SK-N-SH (cell line): ENCODE data around the gene UBE2E3. TPM values are rescaled to one million over a fixed set of nuclear protein-coding genes. Genes with fewer than 3 reads are reported as not detected.

Source experiments
- CTCF ChIA-PET: fragments of 300-600, 350-600 bp; formaldehyde crosslinking; extraction: SDS; loops from one replicate; lab custom pipeline; 2021; lab: Yijun Ruan, JAX
- POLR2A ChIA-PET: fragments of 350-600 bp; sonication (Branson Sonifier 250); formaldehyde crosslinking; extraction: SDS; loops from one replicate; lab custom pipeline; 2020; ENCODE audit warnings: antibody characterized with exemption, inconsistent platforms; lab: Yijun Ruan, JAX
- DNase-seq: peaks from one replicate; pipeline ENCODE4 v3.0.0; 2012
- H2AFZ ChIP-seq: fragments of 200-600 bp; sonication (generic); 2 replicates; pipeline ENCODE4 v1.8.1; 2016; ENCODE audit warnings: antibody characterized with exemption, mild to moderate bottlenecking, low read depth
- H3F3A ChIP-seq: fragments of 200-600 bp; sonication (generic); replicated peaks from 2 replicates; pipeline ENCODE3; 2016; ENCODE audit warnings: antibody characterized with exemption, mild to moderate bottlenecking; ENCODE audit not compliant: insufficient read depth
- H3K27ac ChIP-seq, 2 experiments: fragments of 200-500 bp in 1 of 2; fragments of 200-600 bp in 1 of 2; sonication (Bioruptor generic) in 1 of 2; sonication (generic), shearing (Covaris generic) in 1 of 2; 2 replicates each; pipeline versions ENCODE4 v1.5.1 to v1.6.1; 2014 to 2016; ENCODE audit warnings: low read depth in 2 of 2, inconsistent platforms in 1 of 2, low read length in 1 of 2, mild to moderate bottlenecking in 1 of 2, mixed read lengths in 1 of 2
- H3K27me3 ChIP-seq: fragments of 200-600 bp; sonication (generic), shearing (Covaris generic); 2 replicates; pipeline ENCODE4 v1.6.1; 2016; ENCODE audit warnings: mixed run types; ENCODE audit not compliant: insufficient read depth
- H3K36me3 ChIP-seq, 2 experiments: fragments of 200-500 bp in 1 of 2; fragments of 200-600 bp in 1 of 2; sonication (Bioruptor generic) in 1 of 2; sonication (generic) in 1 of 2; replicated peaks in 1 of 2; 2 replicates each; pipeline versions ENCODE3 to v1.5.1; 2014 to 2016; ENCODE audit warnings: low read length in 1 of 2, mild to moderate bottlenecking in 1 of 2; ENCODE audit not compliant: insufficient read depth in 2 of 2, control insufficient read depth in 1 of 2
- H3K4me1 ChIP-seq, 2 experiments: fragments of 200-500 bp in 1 of 2; fragments of 200-600 bp in 1 of 2; sonication (Bioruptor generic) in 1 of 2; sonication (generic), shearing (Covaris generic) in 1 of 2; 2 replicates each; pipeline versions ENCODE4 v1.5.1 to v1.6.1; 2014 to 2016; ENCODE audit warnings: low read depth in 1 of 2, low read length in 1 of 2, mixed run types in 1 of 2; ENCODE audit not compliant: insufficient read depth in 2 of 2, control insufficient read depth in 1 of 2
- H3K4me2 ChIP-seq: fragments of 200-600 bp; sonication (generic), shearing (Covaris generic); 2 replicates; pipeline ENCODE4 v1.6.1; 2017; ENCODE audit warnings: mixed run types
- H3K4me3 ChIP-seq, 2 experiments: fragments of 200-500 bp in 1 of 2; fragments of 200-600 bp in 1 of 2; sonication (Bioruptor generic) in 1 of 2; sonication (generic), shearing (Covaris generic) in 1 of 2; 2 replicates each; pipeline versions ENCODE4 v1.5.1 to v1.8.1; 2014 to 2016; ENCODE audit warnings: low read depth in 2 of 2, inconsistent platforms in 1 of 2, low read length in 1 of 2, mild to moderate bottlenecking in 1 of 2, mixed read lengths in 1 of 2, moderate library complexity in 1 of 2
- H3K79me2 ChIP-seq: fragments of 200-600 bp; sonication (generic); 2 replicates; pipeline ENCODE4 v1.8.1; 2017; ENCODE audit warnings: mild to moderate bottlenecking; ENCODE audit not compliant: insufficient read depth
- H3K9ac ChIP-seq: fragments of 200-600 bp; sonication (generic); 2 replicates; pipeline ENCODE4 v1.6.1; 2017; ENCODE audit warnings: mixed run types
- H3K9me2 ChIP-seq: fragments of 200-600 bp; sonication (generic); 2 replicates; pipeline ENCODE4 v1.6.1; 2017; ENCODE audit warnings: mixed run types
- H3K9me3 ChIP-seq: fragments of 200-600 bp; sonication (generic); 2 replicates; pipeline ENCODE4 v1.6.1; 2017; ENCODE audit warnings: mixed run types, mild to moderate bottlenecking, moderate library complexity
- H4K20me1 ChIP-seq: fragments of 200-600 bp; sonication (generic); 2 replicates; pipeline ENCODE4 v1.6.1; 2017; ENCODE audit warnings: mild to moderate bottlenecking, mixed run types; ENCODE audit not compliant: insufficient read depth
- CHD2 ChIP-seq: fragments of 150-350 bp; IDR thresholded peaks from 2 replicates; pipeline ENCODE4 v1.6.1; 2018; ENCODE audit warnings: low read length; ENCODE audit not compliant: partially characterized antibody
- GATA2 ChIP-seq: sonication (generic); formaldehyde crosslinking; IDR thresholded peaks from 2 replicates; pipeline ENCODE4 v1.5.0; 2020; ENCODE audit warnings: mild to moderate bottlenecking, missing genetic modification reagents
- MXI1 ChIP-seq: IDR thresholded peaks from 2 replicates; pipeline ENCODE4 v1.6.1; 2012; ENCODE audit warnings: mild to moderate bottlenecking, low read depth, low read length, improper control_type of control experiment
- NRF1 ChIP-seq: IDR thresholded peaks from 2 replicates; pipeline ENCODE4 v1.6.1; 2012; ENCODE audit warnings: low read depth, mild to moderate bottlenecking, low read length
- POLR2AphosphoS5 ChIP-seq: IDR thresholded peaks from 2 replicates; pipeline ENCODE4 v1.6.1; 2012; ENCODE audit warnings: low read depth, low read length
- RCOR1 ChIP-seq: fragments of 150-350 bp; IDR thresholded peaks from 2 replicates; pipeline ENCODE4 v1.6.1; 2017; ENCODE audit warnings: antibody characterized with exemption, low read length
- SIN3A ChIP-seq: IDR thresholded peaks from 2 replicates; pipeline ENCODE4 v1.6.1; 2012; ENCODE audit warnings: low read depth, mild to moderate bottlenecking, low read length, moderate library complexity, borderline replicate concordance
- TAF1 ChIP-seq: IDR thresholded peaks from 2 replicates; pipeline ENCODE4 v1.6.1; 2012; ENCODE audit warnings: low read depth, mild to moderate bottlenecking, low read length, moderate library complexity, borderline replicate concordance
- TEAD4 ChIP-seq: IDR thresholded peaks from 2 replicates; pipeline ENCODE4 v1.4.0; 2012; ENCODE audit warnings: mild to moderate bottlenecking, borderline replicate concordance; ENCODE audit not compliant: insufficient read depth
- YY1 ChIP-seq: IDR thresholded peaks from 2 replicates; pipeline ENCODE4 v1.4.0; 2012; ENCODE audit warnings: low read depth, mild to moderate bottlenecking
- WGBS: methylation state at CpG from one replicate; pipeline ENCODE4 v1.1.6; 2017; ENCODE audit warnings: low lambda C conversion rate; 5-methylcytosine and 5-hydroxymethylcytosine counted together
- polyA plus RNA-seq, 3 experiments: library from polyadenylated mRNA; depleted of rRNA; stranded (reverse); fragments of >200 nt; gene quantifications; 2 replicates each; pipeline ENCODE4 v1.2.3, GENCODE V29; 2012
- TF ChIP-seq, protein P1 (sequence below): IDR thresholded peaks from 2 replicates; pipeline ENCODE4; 2012
- TF ChIP-seq, protein P2 (sequence below): fragments of 150-350 bp; IDR thresholded peaks from 2 replicates; pipeline ENCODE4 v1.6.1; 2016; ENCODE audit warnings: mild to moderate bottlenecking, low read depth, low read length
- TF ChIP-seq, protein P3 (sequence below): IDR thresholded peaks from 2 replicates; pipeline ENCODE4 v1.6.1; 2012; ENCODE audit warnings: mild to moderate bottlenecking, low read depth, low read length, moderate library complexity
- TF ChIP-seq, protein P4 (sequence below): fragments of 150-350 bp; IDR thresholded peaks from 2 replicates; pipeline ENCODE4 v1.6.1; 2017; ENCODE audit warnings: antibody characterized with exemption, low read length, low read depth, borderline replicate concordance
- TF ChIP-seq, protein P5 (sequence below): IDR thresholded peaks from 2 replicates; pipeline ENCODE4 v1.4.0; 2012; ENCODE audit warnings: low read depth, borderline replicate concordance
- TF ChIP-seq, protein P6 (sequence below): fragments of 200-600 bp; sonication (generic); IDR thresholded peaks from 2 replicates; pipeline ENCODE4 v1.6.1; 2017; ENCODE audit warnings: antibody characterized with exemption, mild to moderate bottlenecking, moderate library complexity

Gene UBE2E3
- polyA plus RNA-seq, 1 of the 3 experiments (the other 2 are of a cell fraction): 62.9 TPM

DNA sequence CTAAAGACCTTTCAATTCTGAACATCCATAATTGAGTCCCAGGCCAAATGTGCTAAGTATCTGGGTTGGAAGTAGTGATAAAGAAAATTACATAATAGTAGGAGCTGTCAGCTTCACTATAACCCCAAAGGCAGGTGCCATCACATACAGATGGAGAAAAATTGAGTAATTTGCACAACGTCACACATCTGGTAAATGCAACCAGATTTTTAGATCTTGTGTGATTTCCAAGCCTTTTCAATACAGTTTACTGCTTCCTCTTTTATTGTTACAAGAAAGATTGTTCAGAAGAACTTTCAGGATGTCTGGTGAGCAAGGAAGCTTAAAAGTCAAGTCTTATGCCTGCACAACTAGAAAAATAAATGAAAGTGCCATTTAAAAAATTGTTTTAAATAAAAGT, 62.3 kb downstream of the UBE2E3 start:
- DNase-seq: no peak
- Histone ChIP-seq H3K27me3 (no peaks in the 10 kb centered on the region), H2AFZ (no peak overlapping the region), H4K20me1 (peaks cover 5% of the 10 kb centered on the region; the same call in 1 of the 2 replicates), H3K27ac (no peak overlapping the region), H3F3A (no peaks in the 10 kb centered on the region), H3K9ac (no peak overlapping the region), H3K4me2 (no peak overlapping the region), H3K4me3 (no peak overlapping the region), H3K4me1 (no peaks in the 10 kb centered on the region; a peak in 3 of 4 replicates), H3K36me3 (no peaks in the 10 kb centered on the region), H3K9me2 (no peaks in the 10 kb centered on the region), H3K9me3 (no peaks in the 10 kb centered on the region), H3K79me2 (peaks cover 43% of the 10 kb centered on the region; the same call in 1 of the 2 replicates)
- 92% methylated on average over 1 of the region's 1 CpG for WGBS
- POLR2A ChIA-PET: no interaction called here
- no peak for TF ChIP-seq CHD2
- TF ChIP-seq POLR2AphosphoS5: no peak
- CTCF ChIA-PET: interaction anchor here (0.8 kb wide), 2 partner anchors 59 to 919 kb away, joined by 3 read pairs; no protein-coding TSS in a partner anchor

DNA sequence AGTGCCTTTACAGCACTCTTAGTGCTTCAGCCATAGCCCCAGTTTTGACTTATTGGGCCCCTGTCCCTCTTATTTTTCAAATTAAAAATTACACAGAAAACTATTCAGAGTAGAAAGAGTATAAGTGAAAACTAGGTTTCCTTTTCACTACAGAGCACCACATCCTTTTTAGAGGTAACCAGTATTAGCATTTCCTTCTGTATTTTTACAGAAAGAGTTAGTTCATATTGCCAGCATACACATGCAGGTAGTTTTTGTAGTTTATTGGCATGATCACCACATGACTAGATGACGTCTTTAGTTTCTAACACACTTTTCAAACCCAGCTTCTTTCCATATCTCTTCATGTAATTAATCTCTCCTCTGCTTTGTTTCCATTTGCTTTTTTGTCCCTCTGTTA, 66.4 kb downstream of the UBE2E3 start:
- H3K4me1 ChIP-seq: peaks cover 0 to 4% of the 10 kb centered on the region in 2 experiments; a peak in 2 of 4 replicates
- H3K27ac ChIP-seq: no peak overlapping the region
- H3K9me2 ChIP-seq: no peaks in the 10 kb centered on the region
- WGBS: 82% methylated on average over 1 of the region's 1 CpG
- no peak overlapping the region for H2AFZ ChIP-seq
- no peak for DNase-seq
- peaks cover 29% of the 10 kb centered on the region; the same call in 1 of the 2 replicates for H3K79me2 ChIP-seq
- H3K4me2 ChIP-seq: no peak overlapping the region
- H3K36me3 ChIP-seq: no peaks in the 10 kb centered on the region
- H3K9ac ChIP-seq: no peak overlapping the region
- H3K4me3 ChIP-seq: no peak overlapping the region
- ChIA-PET CTCF (interaction anchor here (0.7 to 3.1 kb wide), 3 partner anchors 12 to 25 kb away, joined by 3 to 17 read pairs (median 4); no protein-coding TSS in a partner anchor), POLR2A (no interaction called here)
- H3F3A ChIP-seq: no peaks in the 10 kb centered on the region
- no peaks in the 10 kb centered on the region for H3K27me3 ChIP-seq
- no peaks in the 10 kb centered on the region for H3K9me3 ChIP-seq
- peaks cover 11% of the 10 kb centered on the region for H4K20me1 ChIP-seq
- TF ChIP-seq YY1 (no peak), MXI1 (no peak), SIN3A (no peak), TEAD4 (no peak), NRF1 (no peak), GATA2 (CRISPR knock-in tag) (no peak), TAF1 (no peak), RCOR1 (no peak)
- TF ChIP-seq, protein P1, sequence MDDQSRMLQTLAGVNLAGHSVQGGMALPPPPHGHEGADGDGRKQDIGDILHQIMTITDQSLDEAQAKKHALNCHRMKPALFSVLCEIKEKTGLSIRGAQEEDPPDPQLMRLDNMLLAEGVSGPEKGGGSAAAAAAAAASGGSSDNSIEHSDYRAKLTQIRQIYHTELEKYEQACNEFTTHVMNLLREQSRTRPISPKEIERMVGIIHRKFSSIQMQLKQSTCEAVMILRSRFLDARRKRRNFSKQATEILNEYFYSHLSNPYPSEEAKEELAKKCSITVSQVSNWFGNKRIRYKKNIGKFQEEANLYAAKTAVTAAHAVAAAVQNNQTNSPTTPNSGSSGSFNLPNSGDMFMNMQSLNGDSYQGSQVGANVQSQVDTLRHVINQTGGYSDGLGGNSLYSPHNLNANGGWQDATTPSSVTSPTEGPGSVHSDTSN: no peak
- TF ChIP-seq, protein P2, sequence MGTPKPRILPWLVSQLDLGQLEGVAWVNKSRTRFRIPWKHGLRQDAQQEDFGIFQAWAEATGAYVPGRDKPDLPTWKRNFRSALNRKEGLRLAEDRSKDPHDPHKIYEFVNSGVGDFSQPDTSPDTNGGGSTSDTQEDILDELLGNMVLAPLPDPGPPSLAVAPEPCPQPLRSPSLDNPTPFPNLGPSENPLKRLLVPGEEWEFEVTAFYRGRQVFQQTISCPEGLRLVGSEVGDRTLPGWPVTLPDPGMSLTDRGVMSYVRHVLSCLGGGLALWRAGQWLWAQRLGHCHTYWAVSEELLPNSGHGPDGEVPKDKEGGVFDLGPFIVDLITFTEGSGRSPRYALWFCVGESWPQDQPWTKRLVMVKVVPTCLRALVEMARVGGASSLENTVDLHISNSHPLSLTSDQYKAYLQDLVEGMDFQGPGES: no peak
- TF ChIP-seq, protein P3, sequence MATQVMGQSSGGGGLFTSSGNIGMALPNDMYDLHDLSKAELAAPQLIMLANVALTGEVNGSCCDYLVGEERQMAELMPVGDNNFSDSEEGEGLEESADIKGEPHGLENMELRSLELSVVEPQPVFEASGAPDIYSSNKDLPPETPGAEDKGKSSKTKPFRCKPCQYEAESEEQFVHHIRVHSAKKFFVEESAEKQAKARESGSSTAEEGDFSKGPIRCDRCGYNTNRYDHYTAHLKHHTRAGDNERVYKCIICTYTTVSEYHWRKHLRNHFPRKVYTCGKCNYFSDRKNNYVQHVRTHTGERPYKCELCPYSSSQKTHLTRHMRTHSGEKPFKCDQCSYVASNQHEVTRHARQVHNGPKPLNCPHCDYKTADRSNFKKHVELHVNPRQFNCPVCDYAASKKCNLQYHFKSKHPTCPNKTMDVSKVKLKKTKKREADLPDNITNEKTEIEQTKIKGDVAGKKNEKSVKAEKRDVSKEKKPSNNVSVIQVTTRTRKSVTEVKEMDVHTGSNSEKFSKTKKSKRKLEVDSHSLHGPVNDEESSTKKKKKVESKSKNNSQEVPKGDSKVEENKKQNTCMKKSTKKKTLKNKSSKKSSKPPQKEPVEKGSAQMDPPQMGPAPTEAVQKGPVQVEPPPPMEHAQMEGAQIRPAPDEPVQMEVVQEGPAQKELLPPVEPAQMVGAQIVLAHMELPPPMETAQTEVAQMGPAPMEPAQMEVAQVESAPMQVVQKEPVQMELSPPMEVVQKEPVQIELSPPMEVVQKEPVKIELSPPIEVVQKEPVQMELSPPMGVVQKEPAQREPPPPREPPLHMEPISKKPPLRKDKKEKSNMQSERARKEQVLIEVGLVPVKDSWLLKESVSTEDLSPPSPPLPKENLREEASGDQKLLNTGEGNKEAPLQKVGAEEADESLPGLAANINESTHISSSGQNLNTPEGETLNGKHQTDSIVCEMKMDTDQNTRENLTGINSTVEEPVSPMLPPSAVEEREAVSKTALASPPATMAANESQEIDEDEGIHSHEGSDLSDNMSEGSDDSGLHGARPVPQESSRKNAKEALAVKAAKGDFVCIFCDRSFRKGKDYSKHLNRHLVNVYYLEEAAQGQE: no peak
- TF ChIP-seq, protein P4, sequence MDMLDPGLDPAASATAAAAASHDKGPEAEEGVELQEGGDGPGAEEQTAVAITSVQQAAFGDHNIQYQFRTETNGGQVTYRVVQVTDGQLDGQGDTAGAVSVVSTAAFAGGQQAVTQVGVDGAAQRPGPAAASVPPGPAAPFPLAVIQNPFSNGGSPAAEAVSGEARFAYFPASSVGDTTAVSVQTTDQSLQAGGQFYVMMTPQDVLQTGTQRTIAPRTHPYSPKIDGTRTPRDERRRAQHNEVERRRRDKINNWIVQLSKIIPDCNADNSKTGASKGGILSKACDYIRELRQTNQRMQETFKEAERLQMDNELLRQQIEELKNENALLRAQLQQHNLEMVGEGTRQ: no peak
- TF ChIP-seq, protein P5, sequence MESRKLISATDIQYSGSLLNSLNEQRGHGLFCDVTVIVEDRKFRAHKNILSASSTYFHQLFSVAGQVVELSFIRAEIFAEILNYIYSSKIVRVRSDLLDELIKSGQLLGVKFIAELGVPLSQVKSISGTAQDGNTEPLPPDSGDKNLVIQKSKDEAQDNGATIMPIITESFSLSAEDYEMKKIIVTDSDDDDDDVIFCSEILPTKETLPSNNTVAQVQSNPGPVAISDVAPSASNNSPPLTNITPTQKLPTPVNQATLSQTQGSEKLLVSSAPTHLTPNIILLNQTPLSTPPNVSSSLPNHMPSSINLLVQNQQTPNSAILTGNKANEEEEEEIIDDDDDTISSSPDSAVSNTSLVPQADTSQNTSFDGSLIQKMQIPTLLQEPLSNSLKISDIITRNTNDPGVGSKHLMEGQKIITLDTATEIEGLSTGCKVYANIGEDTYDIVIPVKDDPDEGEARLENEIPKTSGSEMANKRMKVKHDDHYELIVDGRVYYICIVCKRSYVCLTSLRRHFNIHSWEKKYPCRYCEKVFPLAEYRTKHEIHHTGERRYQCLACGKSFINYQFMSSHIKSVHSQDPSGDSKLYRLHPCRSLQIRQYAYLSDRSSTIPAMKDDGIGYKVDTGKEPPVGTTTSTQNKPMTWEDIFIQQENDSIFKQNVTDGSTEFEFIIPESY: no peak
- TF ChIP-seq, protein P6, sequence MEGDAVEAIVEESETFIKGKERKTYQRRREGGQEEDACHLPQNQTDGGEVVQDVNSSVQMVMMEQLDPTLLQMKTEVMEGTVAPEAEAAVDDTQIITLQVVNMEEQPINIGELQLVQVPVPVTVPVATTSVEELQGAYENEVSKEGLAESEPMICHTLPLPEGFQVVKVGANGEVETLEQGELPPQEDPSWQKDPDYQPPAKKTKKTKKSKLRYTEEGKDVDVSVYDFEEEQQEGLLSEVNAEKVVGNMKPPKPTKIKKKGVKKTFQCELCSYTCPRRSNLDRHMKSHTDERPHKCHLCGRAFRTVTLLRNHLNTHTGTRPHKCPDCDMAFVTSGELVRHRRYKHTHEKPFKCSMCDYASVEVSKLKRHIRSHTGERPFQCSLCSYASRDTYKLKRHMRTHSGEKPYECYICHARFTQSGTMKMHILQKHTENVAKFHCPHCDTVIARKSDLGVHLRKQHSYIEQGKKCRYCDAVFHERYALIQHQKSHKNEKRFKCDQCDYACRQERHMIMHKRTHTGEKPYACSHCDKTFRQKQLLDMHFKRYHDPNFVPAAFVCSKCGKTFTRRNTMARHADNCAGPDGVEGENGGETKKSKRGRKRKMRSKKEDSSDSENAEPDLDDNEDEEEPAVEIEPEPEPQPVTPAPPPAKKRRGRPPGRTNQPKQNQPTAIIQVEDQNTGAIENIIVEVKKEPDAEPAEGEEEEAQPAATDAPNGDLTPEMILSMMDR: no peak
